ENCODE results near the gene NLE1. TPM values are rescaled to one million over a fixed set of nuclear protein-coding genes. Genes with fewer than 3 reads are reported as not detected.
A peak's percentile ranks its signal among the peaks of the same experiment; 100 is the strongest.

Gene NLE1
- total RNA-seq, 1 donor from 2014 or later: 19.2 TPM

GRCh38 chr17:35088881-35089585, 53.1 kb downstream of the NLE1 start:
- DNase-seq (ENCODE audit: low spot score in 2 of 2): peak; percentile 92
- no peak for FAIRE-seq

- DNase-seq (ENCODE audit: low spot score in 2 of 2) (peak; percentile 27 to 43), FAIRE-seq (no peak)
Measured at GRCh38 chr17:35088356-35088880, 53.7 kb downstream of the NLE1 start.

- FAIRE-seq: no peak
- peak in 1 of 2 donors; percentile 13 for DNase-seq (ENCODE audit: low spot score in 2 of 2)
Measured at GRCh38 chr17:35087731-35088355, 54.3 kb downstream of the NLE1 start.

- FAIRE-seq: no peak
- no peak for DNase-seq (ENCODE audit: low spot score in 2 of 2)
Measured at GRCh38 chr17:35086931-35087573, 55.1 kb downstream of the NLE1 start.

DNA sequence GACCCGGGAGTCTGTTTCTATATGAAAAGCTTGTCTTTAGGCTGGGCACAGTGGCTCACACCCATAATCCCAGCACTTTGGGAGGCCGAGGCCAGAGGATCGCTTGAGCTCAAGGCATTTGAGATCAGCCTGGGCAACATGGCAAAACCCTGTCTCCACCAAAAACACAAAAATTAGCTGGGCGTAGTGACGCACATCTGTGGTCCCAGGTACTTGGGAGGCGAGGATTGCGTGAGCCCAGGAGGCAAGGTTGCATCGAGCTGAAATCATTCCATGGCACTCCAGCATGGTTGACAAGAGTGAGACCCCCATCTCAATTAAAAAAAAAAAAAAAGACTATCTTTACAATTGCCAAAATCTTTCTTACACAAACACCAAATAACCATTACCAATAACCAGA, 55.9 kb downstream of the NLE1 start:
- no peak for FAIRE-seq

DNA sequence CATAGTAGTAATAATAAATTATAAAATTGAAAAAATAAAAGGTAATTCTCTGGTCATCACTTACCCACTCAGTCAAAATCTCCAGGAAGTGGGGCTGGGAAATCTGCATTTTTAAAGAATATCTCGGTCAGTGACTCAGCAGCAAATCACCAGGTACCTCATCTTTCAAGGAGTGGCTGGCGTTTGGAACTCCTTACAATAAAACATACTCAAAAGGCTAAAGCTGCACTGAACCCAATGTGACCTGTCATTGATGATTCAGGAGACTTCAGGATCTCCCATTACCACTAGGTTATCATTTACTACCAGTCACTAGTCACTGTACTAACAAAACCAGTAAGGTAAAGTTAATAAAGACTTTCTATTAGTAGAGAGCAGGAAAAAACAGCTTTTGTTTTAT, 57.1 kb downstream of the NLE1 start:
- no peak for DNase-seq (ENCODE audit: low spot score in 2 of 2)
- no peak for FAIRE-seq

More for the DNA sequence above, 55.9 kb downstream of the NLE1 start:
- no peak for DNase-seq (ENCODE audit: low spot score in 2 of 2)

- no peak for FAIRE-seq
- DNase-seq (ENCODE audit: low spot score in 2 of 2): no peak
Measured at GRCh38 chr17:35083071-35083470, 59.0 kb downstream of the NLE1 start.

DNA sequence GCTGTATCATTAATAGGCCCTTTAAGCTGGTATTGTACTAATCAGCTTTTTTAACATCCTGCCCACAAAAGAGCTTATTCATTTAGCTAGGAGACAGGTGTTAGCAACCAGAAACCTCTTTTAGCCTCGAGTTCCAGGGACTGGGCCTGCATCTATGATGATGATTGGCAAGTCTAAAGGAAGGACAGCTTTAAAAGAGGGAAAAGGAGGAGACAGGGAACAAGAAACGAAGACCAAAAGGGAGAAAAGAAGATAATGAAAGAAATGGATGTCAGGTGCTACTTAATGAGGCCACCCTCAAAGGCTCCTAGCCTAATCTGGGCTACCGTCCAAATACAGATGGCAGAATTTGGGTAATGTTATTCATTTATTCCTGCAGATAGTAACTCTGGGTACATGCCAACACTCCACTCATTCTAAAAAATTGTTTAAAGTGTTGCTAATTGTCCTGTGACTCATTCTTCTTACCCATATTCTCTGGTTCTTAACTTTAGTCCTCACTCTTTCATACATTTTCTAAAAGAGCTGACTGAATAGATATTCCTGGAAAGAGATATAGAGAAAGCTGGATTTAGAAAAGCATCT, 59.9 kb downstream of the NLE1 start:
- no peak for FAIRE-seq

DNA sequence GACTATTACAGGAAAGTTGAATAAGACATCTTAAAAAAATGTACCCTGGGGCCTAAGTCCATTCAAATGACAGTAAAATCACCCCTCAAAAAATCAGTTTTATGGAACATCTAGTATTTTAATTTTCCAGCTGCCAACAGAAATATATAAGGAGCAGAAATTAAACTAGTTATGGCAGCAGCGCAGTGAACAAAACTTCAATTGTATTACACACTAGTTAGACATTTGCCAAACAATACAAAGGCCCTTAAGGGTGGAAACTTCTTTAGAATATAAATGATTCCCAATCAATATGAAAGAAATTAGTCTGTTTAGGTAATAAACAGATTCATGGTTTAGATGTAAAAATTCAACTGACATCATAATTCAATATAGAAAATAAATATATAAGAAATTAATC, 60.5 kb downstream of the NLE1 start:
- no peak for FAIRE-seq
- no peak for DNase-seq (ENCODE audit: low spot score in 2 of 2)

More for the DNA sequence above, 59.9 kb downstream of the NLE1 start:
- peak in 1 of 2 donors; percentile 34 for DNase-seq (ENCODE audit: low spot score in 2 of 2)

- no peak for FAIRE-seq
Measured at GRCh38 chr17:35080536-35080935, 61.6 kb downstream of the NLE1 start.

GRCh38 chr17:35079547-35080423, 62.3 kb downstream of the NLE1 start:
- DNase-seq (ENCODE audit: low spot score in 2 of 2): no peak
- no peak for FAIRE-seq

More at GRCh38 chr17:35080536-35080935, 61.6 kb downstream of the NLE1 start:
- DNase-seq (ENCODE audit: low spot score in 2 of 2): no peak

Small RNA genes lying within 50 kb of the gene (small RNA-seq; reads per million reads assigned to genes)
- not detected for gene RNU6-840P

Other genes starting within 250 kb of the NLE1 start
- 2.9 TPM for gene CCT6B, start 180.8 kb downstream of the NLE1 start, total RNA-seq
- gene ZNF830, start 180.8 kb downstream of the NLE1 start, total RNA-seq: 22.8 TPM
- 26.5 TPM for gene LIG3, start 161.8 kb downstream of the NLE1 start, total RNA-seq
- 5.3 TPM for gene RFFL, start 78.6 kb downstream of the NLE1 start, total RNA-seq
- gene RAD51D, start 22.4 kb downstream of the NLE1 start, total RNA-seq: 9.8 TPM
- not detected for gene FNDC8, start 20.7 kb downstream of the NLE1 start, total RNA-seq
- gene UNC45B, start 5.5 kb upstream of the NLE1 start, total RNA-seq: under 0.01 TPM
- gene SLC35G3, start 52.1 kb upstream of the NLE1 start, total RNA-seq: not detected
- gene SLFN5, start 100.8 kb upstream of the NLE1 start, total RNA-seq: 3.3 TPM
- 2.9 TPM for gene SLFN11, start 231.3 kb upstream of the NLE1 start, total RNA-seq

All from frontal cortex (tissue), 4 donors.